Measurements from ENCODE around the gene ZNF45. TPM values are rescaled to one million over a fixed set of nuclear protein-coding genes. Genes with fewer than 3 reads are reported as not detected.

Gene ZNF45
- total RNA-seq: 10 to 100 TPM; 10.6 to 24.3 (median 14.5) TPM
- total RNA-seq (2013): 29.1 TPM

DNA sequence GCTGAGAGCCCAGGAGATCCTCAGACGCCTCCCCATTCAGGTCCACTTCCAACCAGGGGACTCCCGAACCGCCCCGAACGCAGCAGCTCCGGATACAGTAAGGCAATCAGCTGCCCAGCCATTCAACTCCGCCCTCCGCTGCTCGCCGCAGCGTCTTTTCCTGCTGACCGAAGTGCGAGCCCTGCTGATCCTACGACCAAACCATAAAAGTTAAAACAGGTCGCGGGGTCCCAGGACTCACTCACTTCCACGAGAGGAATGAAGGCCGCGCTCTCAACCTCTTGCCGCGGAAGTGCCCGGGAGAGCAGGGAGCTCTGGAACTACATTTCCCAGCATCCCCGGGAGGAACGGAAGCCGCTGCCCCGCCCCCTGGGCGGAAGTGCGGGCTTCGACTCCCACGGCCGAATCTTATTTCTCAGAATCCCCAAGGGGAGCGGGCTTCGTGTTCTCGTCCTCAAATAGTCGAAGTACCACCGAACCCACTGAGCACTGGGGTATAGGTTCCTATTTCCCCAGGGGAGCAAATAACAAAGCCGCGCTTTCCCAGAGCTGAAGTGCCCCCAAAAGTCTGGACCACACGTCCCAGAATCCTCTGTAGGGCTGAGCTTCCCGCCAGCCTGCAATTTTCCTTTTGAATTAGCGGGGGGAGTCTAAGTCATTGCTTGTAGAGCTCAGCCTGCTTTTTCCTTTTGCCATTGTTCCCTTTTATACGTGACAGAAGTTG, at the start of gene ZNF45:
ZNF45 (minus strand) TSS at position 298 of the 724 bp plus-strand sequence. CDS start 13,097 bp downstream, outside the sequence.
- Histone ChIP-seq H3K27me3 (ENCODE audit: control insufficient read depth, insufficient read depth, low read length) (peaks cover 3% of the 10 kb centered on the region), H3K9me3 (ENCODE audit: control insufficient read depth, insufficient read depth, low read length) (no peaks in the 10 kb centered on the region), H3K27ac (ENCODE audit: low read length) (peak within 1 kb of the TSS; percentile 58), H3K4me1 (ENCODE audit: control insufficient read depth, insufficient read depth, low read length) (peaks cover 11% of the 10 kb centered on the region), H3K4me3 (ENCODE audit: low read length) (peak within 1 kb of the TSS; percentile 60), H3K36me3 (ENCODE audit: control insufficient read depth, insufficient read depth, low read length) (peaks cover 24% of the 10 kb centered on the region)
- intact Hi-C loops (cut with micrococcal nuclease): loop anchor here (1.0 to 2.0 kb wide), 2 partner anchors 16 to 160 kb away; partner anchors contain the start of genes ZNF221 and ZNF224
- Mint-ChIP-seq H3K4me3 (peak within 1 kb of the TSS; percentile 92), H3K9me3 (no peaks in the 10 kb centered on the region), H3K4me1 (peaks cover 18 to 21% of the 10 kb centered on the region in 2 donors), H3K27me3 (ENCODE audit: low read depth in 2 of 2) (peaks cover 15 to 16% of the 10 kb centered on the region in 2 donors), H3K27ac (peak within 1 kb of the TSS; percentile 82 to 89), H3K36me3 (peaks cover 9% of the 10 kb centered on the region)
- TF ChIP-seq, protein P1, sequence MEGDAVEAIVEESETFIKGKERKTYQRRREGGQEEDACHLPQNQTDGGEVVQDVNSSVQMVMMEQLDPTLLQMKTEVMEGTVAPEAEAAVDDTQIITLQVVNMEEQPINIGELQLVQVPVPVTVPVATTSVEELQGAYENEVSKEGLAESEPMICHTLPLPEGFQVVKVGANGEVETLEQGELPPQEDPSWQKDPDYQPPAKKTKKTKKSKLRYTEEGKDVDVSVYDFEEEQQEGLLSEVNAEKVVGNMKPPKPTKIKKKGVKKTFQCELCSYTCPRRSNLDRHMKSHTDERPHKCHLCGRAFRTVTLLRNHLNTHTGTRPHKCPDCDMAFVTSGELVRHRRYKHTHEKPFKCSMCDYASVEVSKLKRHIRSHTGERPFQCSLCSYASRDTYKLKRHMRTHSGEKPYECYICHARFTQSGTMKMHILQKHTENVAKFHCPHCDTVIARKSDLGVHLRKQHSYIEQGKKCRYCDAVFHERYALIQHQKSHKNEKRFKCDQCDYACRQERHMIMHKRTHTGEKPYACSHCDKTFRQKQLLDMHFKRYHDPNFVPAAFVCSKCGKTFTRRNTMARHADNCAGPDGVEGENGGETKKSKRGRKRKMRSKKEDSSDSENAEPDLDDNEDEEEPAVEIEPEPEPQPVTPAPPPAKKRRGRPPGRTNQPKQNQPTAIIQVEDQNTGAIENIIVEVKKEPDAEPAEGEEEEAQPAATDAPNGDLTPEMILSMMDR (IDR thresholded peaks at IDR 0.05): no peak
- WGBS (ENCODE audit: insufficient coverage): 1% methylated on average over 42 of the region's 42 CpGs
- ATAC-seq (peak; percentile 96 to 98 (median 98)), DNase-seq (peak; percentile 77 to 94)

DNA sequence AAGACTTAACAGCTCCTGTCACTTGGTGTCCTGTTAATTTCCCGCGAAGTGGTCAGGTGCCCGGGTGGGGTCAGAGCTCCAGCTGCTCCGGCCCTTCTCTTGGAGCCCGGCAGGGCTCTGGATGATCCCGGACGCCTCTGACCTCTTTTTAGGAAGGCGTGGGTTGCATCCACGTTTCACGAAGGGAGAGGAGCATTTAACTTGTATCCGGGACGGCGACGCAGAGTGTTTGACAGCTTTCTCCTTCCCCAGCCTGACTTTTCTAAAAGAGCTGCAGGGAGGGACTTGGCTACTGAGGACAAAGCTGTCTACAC, 49.6 kb upstream of the ZNF45 start:
- peaks cover 14% of the 10 kb centered on the region for H3K36me3 Mint-ChIP-seq
- H3K27ac ChIP-seq (ENCODE audit: low read length): peak overlapping the region; percentile 49

DNA sequence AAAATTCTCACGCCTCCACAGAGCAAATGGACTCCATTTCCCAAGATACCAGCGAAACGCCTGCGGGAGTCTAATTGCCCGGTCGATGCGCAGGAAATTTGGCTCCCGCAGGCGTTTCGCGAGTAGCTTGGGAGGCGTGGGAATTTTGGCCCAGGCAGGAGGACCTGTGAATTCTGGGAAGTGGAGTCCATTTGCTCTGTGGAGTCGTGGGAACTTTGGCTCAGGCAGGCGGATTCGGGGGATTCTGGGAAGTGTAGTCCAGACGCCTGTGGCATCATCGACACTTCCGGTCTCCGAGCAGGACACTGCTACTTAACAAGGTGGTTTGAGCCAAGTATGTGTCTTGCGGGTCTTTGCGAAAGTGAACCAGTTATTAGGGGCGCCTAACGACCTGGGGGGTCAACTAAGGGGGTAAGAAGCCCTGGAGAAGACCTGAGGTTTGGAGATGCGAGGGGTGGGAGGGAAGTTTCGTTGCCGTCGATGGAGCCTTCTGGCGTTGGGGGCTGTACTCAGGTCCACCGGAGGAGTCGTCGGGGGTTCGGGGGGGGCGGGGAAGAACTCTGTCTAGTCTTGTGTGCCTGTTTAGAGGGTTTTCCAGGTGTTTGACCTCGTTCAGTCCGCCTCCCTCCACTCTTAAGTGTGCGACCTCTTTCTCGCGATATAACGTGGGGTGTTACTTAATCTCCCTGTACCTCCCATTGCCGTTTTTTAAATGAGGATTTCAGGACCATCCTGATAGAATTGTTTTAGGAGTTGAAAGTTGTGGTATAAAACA, 49.0 kb upstream of the ZNF45 start, which contains the start of gene ZNF155:
ZNF155 (plus strand) TSS at position 277 of the 775 bp plus-strand sequence. CDS start 4,356 bp downstream, outside the sequence.
- Mint-ChIP-seq H3K4me3 (peak within 1 kb of the TSS; percentile 91), H3K27ac (peak within 1 kb of the TSS; percentile 63 to 90), H3K9me3 (no peaks in the 10 kb centered on the region), H3K27me3 (ENCODE audit: low read depth in 2 of 2) (no peaks in the 10 kb centered on the region), H3K36me3 (peaks cover 9% of the 10 kb centered on the region), H3K4me1 (peaks cover 0 to 5% of the 10 kb centered on the region in 2 donors)
- DNase-seq: peak; percentile 56 to 86
- Histone ChIP-seq H3K36me3 (ENCODE audit: control insufficient read depth, insufficient read depth, low read length) (peaks cover 7% of the 10 kb centered on the region), H3K4me3 (ENCODE audit: low read length) (peak within 1 kb of the TSS; percentile 75), H3K9me3 (ENCODE audit: control insufficient read depth, insufficient read depth, low read length) (no peaks in the 10 kb centered on the region), H3K27me3 (ENCODE audit: control insufficient read depth, insufficient read depth, low read length) (no peaks in the 10 kb centered on the region), H3K4me1 (ENCODE audit: control insufficient read depth, insufficient read depth, low read length) (peaks cover 9% of the 10 kb centered on the region), H3K27ac (ENCODE audit: low read length) (peak within 1 kb of the TSS; percentile 49)
- TF ChIP-seq, protein P1 (IDR thresholded peaks at IDR 0.05): no peak
- 2% methylated on average over 39 of the region's 40 CpGs for WGBS (ENCODE audit: insufficient coverage)
- peak; percentile 90 to 92 (median 91) for ATAC-seq
- intact Hi-C loops (cut with micrococcal nuclease): loop anchor here (1.0 kb wide), 1 partner anchor 18 kb away; the partner anchor contains the start of gene ZNF230

More for the DNA sequence above, 49.6 kb upstream of the ZNF45 start:
- Mint-ChIP-seq H3K27me3 (ENCODE audit: low read depth in 2 of 2) (no peaks in the 10 kb centered on the region), H3K9me3 (no peaks in the 10 kb centered on the region), H3K4me1 (peaks cover 0 to 5% of the 10 kb centered on the region in 2 donors), H3K4me3 (peak overlapping the region; percentile 91), H3K27ac (peak overlapping the region; percentile 63 to 90)
- no peaks in the 10 kb centered on the region for H3K9me3 ChIP-seq (ENCODE audit: control insufficient read depth, insufficient read depth, low read length)
- H3K36me3 ChIP-seq (ENCODE audit: control insufficient read depth, insufficient read depth, low read length): peaks cover 12% of the 10 kb centered on the region
- TF ChIP-seq, protein P1 (IDR thresholded peaks at IDR 0.05): no peak
- DNase-seq (peak in 1 of 2 donors; percentile 24), ATAC-seq (peak in 2 of 3 donors; percentile 7 to 9)
- intact Hi-C loops (cut with micrococcal nuclease): loop anchor here (1.0 kb wide), 1 partner anchor 18 kb away; the partner anchor contains the start of gene ZNF230
- peak overlapping the region; percentile 75 for H3K4me3 ChIP-seq (ENCODE audit: low read length)
- 6% methylated on average over 14 of the region's 14 CpGs for whole genome bisulfite sequencing (ENCODE audit: insufficient coverage)
- H3K27me3 ChIP-seq (ENCODE audit: control insufficient read depth, insufficient read depth, low read length): no peaks in the 10 kb centered on the region
- peaks cover 9% of the 10 kb centered on the region for H3K4me1 ChIP-seq (ENCODE audit: control insufficient read depth, insufficient read depth, low read length)
